GM12878 (cell line): ENCODE results near the gene BNIP5. TPM values are rescaled to one million over a fixed set of nuclear protein-coding genes. Genes with fewer than 3 reads are reported as not detected.

Source experiments
- ATAC-seq: fragments of 200-7000 bp; cut with Tn5 transposase; 3 replicates; pipeline ENCODE4 v1.9.1; 2020; ENCODE audit warnings: mild to moderate bottlenecking, moderate library complexity
- BruUV-seq: library from RNA; stranded (reverse); fragments of 400-500 nt; replicated peaks from 2 replicates; lab custom pipeline; 2021; lab: Mats Ljungman, UMichigan
- CTCF ChIA-PET: fragments of 300-600 bp; sonication (Branson Sonifier 250); formaldehyde crosslinking; extraction: SDS; loops from one replicate; lab custom pipeline; 2021; ENCODE audit warnings: inconsistent platforms; lab: Yijun Ruan, JAX
- POLR2A ChIA-PET: fragments of 350-600 bp; formaldehyde crosslinking; extraction: SDS; loops from one replicate; lab custom pipeline; 2021; ENCODE audit warnings: inconsistent platforms; lab: Charles Lee
- RAD21 ChIA-PET: fragments of 300-600 bp; sonication (Branson Sonifier 250); formaldehyde crosslinking; loops from one replicate; lab custom pipeline; 2023; ENCODE audit warnings: antibody characterized with exemption; ENCODE audit not compliant: unreplicated experiment; lab: Charles Lee
- SMC1A ChIA-PET: fragments of 300-600 bp; sonication (Branson Sonifier 250); formaldehyde crosslinking; loops from one replicate; lab custom pipeline; 2023; ENCODE audit not compliant: unreplicated experiment, uncharacterized antibody; lab: Charles Lee
- DNase-seq: peaks from one replicate; pipeline ENCODE4 v3.0.0-alpha.2; 2011; ENCODE audit warnings: low read depth, low spot score
- FAIRE-seq: peaks from 3 replicates; lab custom pipeline; 2011; peaks lifted over from hg19 to GRCh38; lab: Jason Lieb, UNC
- H2AFZ ChIP-seq: 2 replicates; pipeline ENCODE4 v1.6.0; 2011; ENCODE audit warnings: low read depth, low read length, control low read depth; ENCODE audit not compliant: control insufficient read depth
- H3K27ac ChIP-seq: 2 replicates; pipeline ENCODE4 v1.5.1; 2011; ENCODE audit warnings: control low read depth; ENCODE audit not compliant: control insufficient read depth, insufficient read depth
- H3K27me3 ChIP-seq, 2 experiments: replicated peaks in 1 of 2; 2 replicates each; pipeline versions ENCODE4 v1.6.0 to v1.6.1; 2011; ENCODE audit warnings: low read length in 1 of 2; ENCODE audit not compliant: control insufficient read depth in 2 of 2, insufficient read depth in 2 of 2
- H3K36me3 ChIP-seq, 2 experiments: 2 replicates each; pipeline ENCODE4 v1.5.1; 2011; ENCODE audit warnings: low read length in 1 of 2; ENCODE audit not compliant: control insufficient read depth in 2 of 2, insufficient read depth in 2 of 2
- H3K4me1 ChIP-seq: 2 replicates; pipeline ENCODE4 v1.6.1; 2011; ENCODE audit warnings: mild to moderate bottlenecking, low read length, moderate library complexity, mixed read lengths; ENCODE audit not compliant: control insufficient read depth, insufficient read depth
- H3K4me2 ChIP-seq: 2 replicates; pipeline ENCODE4 v1.6.0; 2011; ENCODE audit warnings: control low read depth; ENCODE audit not compliant: control insufficient read depth, insufficient read depth
- H3K4me3 ChIP-seq: fragments of 200-600 bp; sonication (generic); 2 replicates; pipeline ENCODE4 v1.5.1; 2016
- H3K79me2 ChIP-seq: 2 replicates; pipeline ENCODE4 v1.6.0; 2011; ENCODE audit warnings: low read length; ENCODE audit not compliant: control insufficient read depth, insufficient read depth
- H3K9ac ChIP-seq: 2 replicates; pipeline ENCODE4 v1.8.0; 2011; ENCODE audit warnings: low read length, control low read depth, mixed read lengths; ENCODE audit not compliant: control insufficient read depth, insufficient read depth
- H3K9me3 ChIP-seq: replicated peaks from 3 replicates; pipeline ENCODE4 v1.5.1; 2011; ENCODE audit warnings: mild to moderate bottlenecking, low read length; ENCODE audit not compliant: control insufficient read depth, insufficient read depth
- H4K20me1 ChIP-seq: 2 replicates; pipeline ENCODE4 v1.6.0; 2011; ENCODE audit not compliant: control insufficient read depth, insufficient read depth
- ATF2 ChIP-seq: IDR thresholded peaks from 2 replicates; pipeline ENCODE4 v1.6.1; 2012; ENCODE audit warnings: low read length, inconsistent platforms
- ATF3 ChIP-seq: IDR thresholded peaks from 2 replicates; pipeline ENCODE4 v1.6.1; 2011; ENCODE audit warnings: low read depth, mild to moderate bottlenecking, low read length, moderate library complexity, borderline replicate concordance; ENCODE audit errors: extremely low read depth
- BHLHE40 ChIP-seq, 2 experiments: fragments of 450-650 bp in 1 of 2; IDR thresholded peaks; 2 replicates each; pipeline ENCODE4 v1.6.1; 2011 to 2017; ENCODE audit warnings: low read depth in 2 of 2, borderline replicate concordance in 1 of 2, improper control_type of control experiment in 1 of 2, low read length in 1 of 2, mild to moderate bottlenecking in 1 of 2
- CBFB ChIP-seq: IDR thresholded peaks from 2 replicates; pipeline ENCODE4 v1.6.1; 2016; ENCODE audit warnings: antibody characterized with exemption, low read depth
- HDGF ChIP-seq: fragments of 450-650 bp; IDR thresholded peaks from 2 replicates; pipeline ENCODE4 v1.6.1; 2016; ENCODE audit warnings: antibody characterized with exemption
- IKZF1 ChIP-seq: fragments of 450-650 bp; conservative IDR thresholded peaks from 2 replicates; pipeline ENCODE4 v1.6.1; 2017; ENCODE audit warnings: antibody characterized with exemption, mild to moderate bottlenecking
- IRF3 ChIP-seq: fragments of 450-650 bp; IDR thresholded peaks from 2 replicates; pipeline ENCODE4 v1.6.1; 2014; ENCODE audit warnings: mild to moderate bottlenecking
- IRF5 ChIP-seq: fragments of 450-650 bp; IDR thresholded peaks from 2 replicates; pipeline ENCODE4 v1.6.1; 2017; ENCODE audit warnings: borderline replicate concordance
- LARP7 ChIP-seq: fragments of 450-650 bp; IDR thresholded peaks from 2 replicates; pipeline ENCODE4 v1.6.1; 2017; ENCODE audit warnings: mild to moderate bottlenecking
- MEF2B ChIP-seq: fragments of 450-650 bp; IDR thresholded peaks from 2 replicates; pipeline ENCODE4 v1.6.1; 2018; ENCODE audit warnings: mild to moderate bottlenecking, moderate library complexity; ENCODE audit not compliant: partially characterized antibody, poor library complexity, severe bottlenecking
- MTA2 ChIP-seq: fragments of 450-650 bp; IDR thresholded peaks from 2 replicates; pipeline ENCODE4 v1.6.1; 2016; ENCODE audit warnings: low read depth, mild to moderate bottlenecking, moderate library complexity
- NBN ChIP-seq: fragments of 450-650 bp; IDR thresholded peaks from 2 replicates; pipeline ENCODE4 v1.6.1; 2016
- NFYB ChIP-seq: IDR thresholded peaks from 2 replicates; pipeline ENCODE4 v1.6.1; 2011; ENCODE audit warnings: low read depth, mild to moderate bottlenecking, low read length, improper control_type of control experiment, moderate library complexity; ENCODE audit not compliant: insufficient read depth
- NR2F1 ChIP-seq: fragments of 450-650 bp; conservative IDR thresholded peaks from 2 replicates; pipeline ENCODE4 v1.6.1; 2017; ENCODE audit warnings: mild to moderate bottlenecking
- POU2F2 ChIP-seq: IDR thresholded peaks from 3 replicates; pipeline ENCODE4 v1.6.1; 2011; ENCODE audit warnings: low read depth, mild to moderate bottlenecking, low read length, borderline replicate concordance
- SP1 ChIP-seq: IDR thresholded peaks from one replicate; pipeline ENCODE4 v1.6.1; 2011; ENCODE audit warnings: low read depth, low read length
- SPI1 ChIP-seq: IDR thresholded peaks from 2 replicates; pipeline ENCODE4 v1.6.1; 2011; ENCODE audit warnings: low read depth, mild to moderate bottlenecking, low read length, moderate library complexity, borderline replicate concordance; ENCODE audit not compliant: insufficient read depth
- ZNF384 ChIP-seq: IDR thresholded peaks from 2 replicates; pipeline ENCODE4 v1.6.1; 2012; ENCODE audit warnings: low read depth, mild to moderate bottlenecking, low read length, improper control_type of control experiment, borderline replicate concordance
- ZZZ3 ChIP-seq: IDR thresholded peaks from 2 replicates; pipeline ENCODE4 v1.6.1; 2011; ENCODE audit warnings: low read depth; ENCODE audit not compliant: control insufficient read depth, insufficient read length
- WGBS: methylation state at CpG from one replicate; pipeline ENCODE4 v1.1.6; 2016; ENCODE audit warnings: low lambda C conversion rate; ENCODE audit not compliant: insufficient replicate concordance, insufficient coverage; ENCODE audit errors: missing lambda C conversion rate; 5-methylcytosine and 5-hydroxymethylcytosine counted together
- in situ Hi-C: fragments of 300-500 bp; cut with MboI; formaldehyde crosslinking; loops from 9 replicates; pipeline ENCODE4 v1.14.3; 2018; ENCODE audit warnings: mixed read lengths
- intact Hi-C: fragments of 100-400 bp; cut with micrococcal nuclease; formaldehyde crosslinking; loops from one replicate; pipeline ENCODE4 v1.14.2; 2022; ENCODE audit not compliant: unreplicated experiment
- polyA plus RNA-seq, 11 experiments: library from polyadenylated mRNA; depleted of rRNA in 4 of 11; unstranded in 6 of 11; stranded (reverse) in 5 of 11; fragments of >200 nt; fragmentation: Nextera tagmentation in 4 of 11; fragmentation: Illumina TruSeq in 1 of 11; extraction: Ambion mirVana in 4 of 11; extraction: Trizol in 1 of 11; gene quantifications; 1 replicate in 1 of 11; 2 replicates in 10 of 11; pipeline versions ENCODE4 v1.2.1 to v1.2.3, GENCODE V29; 2011 to 2016; ENCODE audit warnings: inconsistent platforms in 2 of 11, missing spikeins in 2 of 11, low read depth in 1 of 11
- total RNA-seq, 4 experiments: library from RNA; depleted of rRNA in 3 of 4; stranded (reverse); fragments of >200 nt in 3 of 4; fragmentation: Illumina TruSeq in 1 of 4; extraction: Trizol in 1 of 4; gene quantifications; 2 replicates each; pipeline versions ENCODE4 v1.2.1 to v1.2.3, GENCODE V29; 2013 to 2021

Gene BNIP5
- total and polyA plus RNA-seq, 10 of the 15 experiments (the other 5 are each of a cell fraction or from before 2014, with no cell fraction given) = 0.02 to 0.68 (median 0.05) TPM; not detected in 2

- POLR2A ChIA-PET = interaction anchor here (0.6 to 1.8 kb wide), 5 partner anchors 21 to 183 kb away, joined by 3 to 6 read pairs (median 3); no protein-coding TSS in a partner anchor
- in situ Hi-C loops = no loop called here
- DNase-seq = peak; percentile 19
- no peak for TF ChIP-seq POU2F2
- TF ChIP-seq NFYB = no peak
- no peak for TF ChIP-seq ZZZ3
- 0 out of 2 replicates have a peak, but pooled peaks have one; percentile 23 for TF ChIP-seq NR2F1
- TF ChIP-seq SP1 = no peak
- TF ChIP-seq SPI1 = peak; percentile 92
- TF ChIP-seq NBN = 0 out of 2 replicates have a peak, but pooled peaks have one; percentile 28
- TF ChIP-seq IRF3 = no peak
- no peak for TF ChIP-seq ZNF384
- TF ChIP-seq ATF3 = no peak
- no peak for TF ChIP-seq CBFB
- no peak for TF ChIP-seq ATF2
- peak; percentile 74 for TF ChIP-seq IKZF1
- TF ChIP-seq MEF2B = peak; percentile 48
- peak in 1 of 2 experiments; percentile 21; a peak in 1 of 4 replicates for TF ChIP-seq BHLHE40 (IDR thresholded peaks at IDR 0.05; ENCODE audit: borderline replicate concordance in 1 of 2, low read depth in 2 of 2, low read length in 1 of 2)
- TF ChIP-seq LARP7 = no peak
- TF ChIP-seq HDGF = no peak
- 0 out of 2 replicates have a peak, but pooled peaks have one; percentile 11 for TF ChIP-seq MTA2
- TF ChIP-seq IRF5 = no peak
Observed at GRCh38 chr6:36312854-36313648, 23.6 kb downstream of the BNIP5 start.

More at GRCh38 chr6:36312854-36313648, 23.6 kb downstream of the BNIP5 start:
- ChIA-PET CTCF (interaction anchor here (0.9 to 3.8 kb wide), 6 partner anchors 10 to 192 kb away, joined by 3 to 31 read pairs (median 4); no protein-coding TSS in a partner anchor), SMC1A (interaction anchor here (1.0 to 6.1 kb wide), 6 partner anchors 9 to 47 kb away, joined by 3 to 41 read pairs (median 5); partner anchors contain the start of gene BNIP5), RAD21 (interaction anchor here (0.6 to 3.3 kb wide), 6 partner anchors 10 to 791 kb away, joined by 3 to 19 read pairs (median 6); partner anchors contain the start of genes BNIP5 and BRPF3)
- 12% methylated on average over 8 of the region's 8 CpGs for WGBS
- intact Hi-C loops = no loop called here
- Histone ChIP-seq H4K20me1 (no peaks in the 10 kb centered on the region), H3K27me3 (no peaks in the 10 kb centered on the region), H3K36me3 (no peaks in the 10 kb centered on the region), H3K27ac (peak overlapping the region; percentile 40; the same call in 1 of the 2 replicates), H3K9ac (no peak overlapping the region), H3K4me3 (no peak overlapping the region; the same call in 1 of the 2 replicates), H2AFZ (peak overlapping the region; percentile 49), H3K79me2 (no peaks in the 10 kb centered on the region), H3K4me1 (peaks cover 22% of the 10 kb centered on the region), H3K4me2 (peak overlapping the region; percentile 58), H3K9me3 (no peaks in the 10 kb centered on the region; the same call in 2 of the 3 replicates)
- BruUV-seq = no TSS peak
- ATAC-seq (peak; percentile 90), FAIRE-seq (no peak)
